ENCODE data around the gene CRHBP.

GRCh38 chr5:76941000-76941399 is 11.8 kb upstream of the CRHBP start:
- TF ChIP-seq CTCF (conservative IDR thresholded peaks at IDR 0.05; ENCODE audit: low read length) (no peak), EZH2phosphoT487 (IDR thresholded peaks at IDR 0.05; ENCODE audit: borderline replicate concordance) (no peak)
